A673 (cell line): ENCODE measurements around the gene TOMM40L.

ENCODE experiments used
- EZH2 ChIP-seq: fragments of 200-600 bp; sonication (generic); IDR thresholded peaks from 2 replicates; pipeline ENCODE4 v1.6.1; 2017; ENCODE audit warnings: borderline replicate concordance, low read depth, mild to moderate bottlenecking, mixed read lengths, antibody characterized with exemption, low read length; ENCODE audit not compliant: poor library complexity, severe bottlenecking
- TF ChIP-seq, protein P1 (sequence below): fragments of 300-800, 200-600 bp; sonication (generic); conservative IDR thresholded peaks from 2 replicates; pipeline ENCODE4 v1.5.1; 2017; ENCODE audit warnings: low read depth, mild to moderate bottlenecking, antibody characterized with exemption, low read length, moderate library complexity, mixed read lengths

- TF ChIP-seq, protein P1, sequence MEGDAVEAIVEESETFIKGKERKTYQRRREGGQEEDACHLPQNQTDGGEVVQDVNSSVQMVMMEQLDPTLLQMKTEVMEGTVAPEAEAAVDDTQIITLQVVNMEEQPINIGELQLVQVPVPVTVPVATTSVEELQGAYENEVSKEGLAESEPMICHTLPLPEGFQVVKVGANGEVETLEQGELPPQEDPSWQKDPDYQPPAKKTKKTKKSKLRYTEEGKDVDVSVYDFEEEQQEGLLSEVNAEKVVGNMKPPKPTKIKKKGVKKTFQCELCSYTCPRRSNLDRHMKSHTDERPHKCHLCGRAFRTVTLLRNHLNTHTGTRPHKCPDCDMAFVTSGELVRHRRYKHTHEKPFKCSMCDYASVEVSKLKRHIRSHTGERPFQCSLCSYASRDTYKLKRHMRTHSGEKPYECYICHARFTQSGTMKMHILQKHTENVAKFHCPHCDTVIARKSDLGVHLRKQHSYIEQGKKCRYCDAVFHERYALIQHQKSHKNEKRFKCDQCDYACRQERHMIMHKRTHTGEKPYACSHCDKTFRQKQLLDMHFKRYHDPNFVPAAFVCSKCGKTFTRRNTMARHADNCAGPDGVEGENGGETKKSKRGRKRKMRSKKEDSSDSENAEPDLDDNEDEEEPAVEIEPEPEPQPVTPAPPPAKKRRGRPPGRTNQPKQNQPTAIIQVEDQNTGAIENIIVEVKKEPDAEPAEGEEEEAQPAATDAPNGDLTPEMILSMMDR = no peak
- no peak for TF ChIP-seq EZH2
Measured at GRCh38 chr1:161214369-161214768, 11.5 kb upstream of the TOMM40L start.
